ENCODE data around the gene INO80C. TPM values are rescaled to one million over a fixed set of nuclear protein-coding genes. Genes with fewer than 3 reads are reported as not detected.

Gene INO80C
- total RNA-seq = 3.5 and 3.6 TPM in 2 replicates

GRCh38 chr18:35497370-35498197 is at the start of gene INO80C:
Gene INO80C (minus strand): TSS chr18:35497960. CDS start chr18:35497874, 86 bp downstream.

Other genes starting within 250 kb of the INO80C start
- gene ZSCAN30, start 207.7 kb downstream of the INO80C start, total RNA-seq = 21.7 and 31.7 TPM in 2 replicates
- 19.7 and 27.3 TPM in 2 replicates for gene ZNF24, start 153.5 kb downstream of the INO80C start, total RNA-seq
- gene ZNF396, start 120.6 kb downstream of the INO80C start, total RNA-seq = 2.8 and 3.0 TPM in 2 replicates
- 42.8 and 48.4 TPM in 2 replicates for gene GALNT1, start 83.8 kb upstream of the INO80C start, total RNA-seq

Measured in smooth muscle cell of trachea (primary cell).